Mucosa of descending colon (tissue), 3 donors: ENCODE data around the gene TBXAS1. TPM values are rescaled to one million over a fixed set of nuclear protein-coding genes. Genes with fewer than 3 reads are reported as not detected.

Experiments
- ATAC-seq: fragments of 200-7000 bp; cut with Tn5 transposase; one replicate; pipeline ENCODE4 v1.9.1; 2020; ENCODE audit warnings: mild to moderate bottlenecking, moderate library complexity
- DNase-seq, 3 donors: peaks; one replicate each; pipeline ENCODE4 v3.0.0-alpha.2; 2020
- H3K36me3 ChIP-seq: fragments of 200-600 bp; one replicate; pipeline ENCODE4 v1.8.0; 2021; ENCODE audit warnings: low read depth, mild to moderate bottlenecking
- H3K4me1 ChIP-seq: fragments of 200-600 bp; one replicate; pipeline ENCODE4 v1.8.0; 2021; ENCODE audit warnings: low read depth, mild to moderate bottlenecking
- H3K4me3 ChIP-seq: fragments of 200-600 bp; one replicate; pipeline ENCODE4 v1.8.0; 2021; ENCODE audit warnings: mild to moderate bottlenecking
- H3K9me3 ChIP-seq: fragments of 200-600 bp; one replicate; pipeline ENCODE4 v1.8.0; 2021; ENCODE audit warnings: mild to moderate bottlenecking
- intact Hi-C, 2 donors: fragments of 100-400 bp; cut with DNase I in 1 of 2; cut with micrococcal nuclease in 1 of 2; formaldehyde crosslinking; loops; one replicate each; pipeline versions ENCODE4 v1.11.0 to v1.11.1; 2022; cut with DNase I, micrococcal nuclease
- total RNA-seq, 3 donors: library from RNA; stranded (reverse); fragmentation: NEBNext Ultra II Directional in 2 of 3; extraction: Animal tissue kit (Norgen Biotek cat#: 25700) in 2 of 3; gene quantifications; one replicate each; pipeline versions ENCODE4 v1.2.1 to v1.2.4, GENCODE V29; 2021 to 2023
- TF ChIP-seq, protein P1 (sequence below): fragments of 200-600 bp; IDR thresholded peaks from one replicate; pipeline ENCODE4 v1.8.0; 2022; ENCODE audit warnings: antibody characterized with exemption, mild to moderate bottlenecking
- donor health status: DM: no; HTN: no; CAD: no; lungs with moderate emphysema.
- donor health status: DM: no; HTN: no; CAD: no.
- donor health status: DM: no; HTN: yes; CAD: no.

TBXAS1 gene
- total RNA-seq, 3 donors from 2014 or later = 9.4 to 15.6 (median 9.7) TPM

DNA sequence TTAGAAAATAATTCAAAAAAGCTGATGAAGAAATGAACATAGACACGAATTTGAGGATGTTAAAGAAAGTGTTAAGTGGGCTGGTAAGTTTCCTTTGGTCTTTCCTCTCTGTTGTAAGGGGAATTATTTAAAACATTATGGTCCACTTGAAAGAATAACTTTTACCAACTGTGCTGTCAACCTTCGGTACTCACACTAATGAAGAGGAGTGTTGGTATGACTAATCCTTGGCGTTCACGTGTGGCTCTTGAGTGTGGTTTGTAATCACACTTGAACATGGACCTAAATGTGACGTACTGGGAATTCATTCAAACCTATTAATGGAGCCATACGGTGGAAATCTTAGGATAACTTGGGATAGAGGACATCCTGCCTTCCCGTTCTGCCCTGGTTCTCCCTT, 41.3 kb downstream of the TBXAS1 start:
- TF ChIP-seq, protein P1, sequence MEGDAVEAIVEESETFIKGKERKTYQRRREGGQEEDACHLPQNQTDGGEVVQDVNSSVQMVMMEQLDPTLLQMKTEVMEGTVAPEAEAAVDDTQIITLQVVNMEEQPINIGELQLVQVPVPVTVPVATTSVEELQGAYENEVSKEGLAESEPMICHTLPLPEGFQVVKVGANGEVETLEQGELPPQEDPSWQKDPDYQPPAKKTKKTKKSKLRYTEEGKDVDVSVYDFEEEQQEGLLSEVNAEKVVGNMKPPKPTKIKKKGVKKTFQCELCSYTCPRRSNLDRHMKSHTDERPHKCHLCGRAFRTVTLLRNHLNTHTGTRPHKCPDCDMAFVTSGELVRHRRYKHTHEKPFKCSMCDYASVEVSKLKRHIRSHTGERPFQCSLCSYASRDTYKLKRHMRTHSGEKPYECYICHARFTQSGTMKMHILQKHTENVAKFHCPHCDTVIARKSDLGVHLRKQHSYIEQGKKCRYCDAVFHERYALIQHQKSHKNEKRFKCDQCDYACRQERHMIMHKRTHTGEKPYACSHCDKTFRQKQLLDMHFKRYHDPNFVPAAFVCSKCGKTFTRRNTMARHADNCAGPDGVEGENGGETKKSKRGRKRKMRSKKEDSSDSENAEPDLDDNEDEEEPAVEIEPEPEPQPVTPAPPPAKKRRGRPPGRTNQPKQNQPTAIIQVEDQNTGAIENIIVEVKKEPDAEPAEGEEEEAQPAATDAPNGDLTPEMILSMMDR = no peak
- DNase-seq (no peak), ATAC-seq (no peak)
- no peaks in the 10 kb centered on the region for H3K9me3 ChIP-seq
- no peak overlapping the region for H3K4me3 ChIP-seq
- intact Hi-C loops = no loop called here
- H3K4me1 ChIP-seq = no peaks in the 10 kb centered on the region
- H3K36me3 ChIP-seq = no peaks in the 10 kb centered on the region

DNA sequence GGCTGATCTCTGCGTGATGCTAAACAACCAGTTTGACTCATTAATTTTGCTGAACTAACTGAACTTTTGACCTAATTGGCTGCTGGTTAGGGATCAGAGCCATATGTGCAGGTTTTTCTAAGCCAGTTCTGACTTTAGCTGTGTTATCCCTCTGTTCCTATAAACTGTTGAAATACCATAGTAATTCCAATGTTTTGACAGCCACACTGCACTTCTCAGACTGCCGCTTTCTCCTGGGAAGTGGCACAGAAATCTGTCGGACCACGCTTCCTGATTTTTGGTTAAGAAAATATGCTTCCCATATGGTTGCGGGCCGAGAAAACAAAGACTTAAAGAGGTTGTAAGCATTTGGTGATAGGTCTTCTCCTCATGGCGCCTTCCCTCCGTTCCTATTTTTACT, 42.3 kb downstream of the TBXAS1 start:
- no peak for DNase-seq
- H3K4me3 ChIP-seq = no peak overlapping the region
- no peak for ATAC-seq
- no peaks in the 10 kb centered on the region for H3K4me1 ChIP-seq
- H3K9me3 ChIP-seq = no peaks in the 10 kb centered on the region
- H3K36me3 ChIP-seq = no peaks in the 10 kb centered on the region
- intact Hi-C loops = no loop called here
- TF ChIP-seq, protein P1 = no peak

DNA sequence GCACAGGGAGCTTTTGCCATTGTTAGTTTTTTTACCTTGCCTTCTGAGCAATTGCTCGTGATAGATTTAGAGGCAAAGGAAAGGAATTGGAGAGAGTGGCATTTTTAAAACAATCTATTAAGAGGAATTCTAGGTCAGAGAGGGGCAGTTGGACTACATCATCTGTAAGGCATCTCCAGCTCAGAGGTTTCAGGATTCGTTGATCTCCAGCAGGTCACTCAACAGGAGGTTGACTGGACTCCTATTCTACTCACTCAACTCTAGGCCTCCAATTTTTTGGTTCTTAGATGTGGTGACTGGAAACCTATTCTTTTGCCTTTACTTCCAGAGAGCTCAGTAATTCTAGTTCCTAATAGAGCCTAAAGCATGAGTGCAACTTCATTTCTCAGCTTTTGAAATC, 42.8 kb downstream of the TBXAS1 start:
- TF ChIP-seq, protein P1 = no peak
- no peaks in the 10 kb centered on the region for H3K36me3 ChIP-seq
- intact Hi-C loops = no loop called here
- no peaks in the 10 kb centered on the region for H3K4me1 ChIP-seq
- H3K4me3 ChIP-seq = no peak overlapping the region
- no peak for DNase-seq
- no peak for ATAC-seq
- H3K9me3 ChIP-seq = no peaks in the 10 kb centered on the region

DNA sequence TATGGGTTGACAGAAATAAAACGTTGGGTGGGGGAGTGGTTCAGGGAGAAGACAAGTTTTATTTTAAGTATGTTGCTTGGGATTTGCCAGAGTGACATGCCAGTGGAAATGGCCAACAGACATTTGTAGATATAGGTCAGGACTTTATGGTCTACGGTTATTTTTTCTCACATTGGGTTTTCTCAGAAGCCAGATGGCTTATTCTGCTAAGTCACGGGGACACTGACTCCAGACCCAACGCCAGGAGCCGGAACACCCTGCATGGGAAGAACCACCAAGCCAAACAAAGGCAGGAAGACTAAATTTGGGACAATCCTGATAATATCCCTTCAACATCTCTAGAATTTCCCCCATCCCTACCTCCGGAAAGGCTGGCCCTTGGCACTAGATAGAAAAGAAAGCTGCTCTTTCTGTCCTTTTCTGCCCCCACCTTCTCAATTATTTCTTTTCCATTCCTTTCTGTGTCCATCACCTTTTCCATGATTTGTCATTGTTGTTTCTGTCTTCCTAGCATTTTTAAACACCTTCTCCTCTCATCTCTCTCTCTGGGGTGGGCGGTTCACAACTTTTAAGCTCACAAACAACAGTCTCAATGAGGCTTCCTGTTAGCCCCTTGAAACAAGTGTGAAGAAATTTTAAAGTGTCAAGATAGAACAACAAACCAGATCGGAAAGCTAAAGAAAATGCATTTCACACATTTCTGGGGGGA, 44.7 kb downstream of the TBXAS1 start:
- intact Hi-C loops = no loop called here
- H3K4me1 ChIP-seq = no peaks in the 10 kb centered on the region
- ATAC-seq = no peak
- TF ChIP-seq, protein P1 = no peak
- H3K9me3 ChIP-seq = no peaks in the 10 kb centered on the region
- no peak overlapping the region for H3K4me3 ChIP-seq
- DNase-seq = no peak
- no peaks in the 10 kb centered on the region for H3K36me3 ChIP-seq

DNA sequence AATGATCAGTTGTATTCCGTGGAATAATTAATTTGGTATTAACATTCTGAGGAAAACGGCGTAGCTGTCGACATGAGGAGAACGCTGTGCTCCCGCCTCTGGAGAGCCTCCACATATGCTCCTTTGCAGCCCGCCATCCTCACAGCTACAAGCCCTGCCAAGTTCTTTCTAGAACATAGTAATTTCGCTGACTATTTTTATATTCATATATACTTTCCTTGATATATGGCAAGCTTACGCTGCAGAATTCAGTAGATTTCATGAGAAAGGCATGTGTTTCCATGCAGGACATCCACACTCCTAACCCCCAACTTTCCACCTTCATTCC, 45.2 kb downstream of the TBXAS1 start:
- intact Hi-C loops = no loop called here
- ATAC-seq = no peak
- Histone ChIP-seq H3K4me1 (no peaks in the 10 kb centered on the region), H3K4me3 (no peak overlapping the region), H3K36me3 (no peaks in the 10 kb centered on the region), H3K9me3 (no peaks in the 10 kb centered on the region)
- no peak for DNase-seq
- TF ChIP-seq, protein P1 = no peak

DNA sequence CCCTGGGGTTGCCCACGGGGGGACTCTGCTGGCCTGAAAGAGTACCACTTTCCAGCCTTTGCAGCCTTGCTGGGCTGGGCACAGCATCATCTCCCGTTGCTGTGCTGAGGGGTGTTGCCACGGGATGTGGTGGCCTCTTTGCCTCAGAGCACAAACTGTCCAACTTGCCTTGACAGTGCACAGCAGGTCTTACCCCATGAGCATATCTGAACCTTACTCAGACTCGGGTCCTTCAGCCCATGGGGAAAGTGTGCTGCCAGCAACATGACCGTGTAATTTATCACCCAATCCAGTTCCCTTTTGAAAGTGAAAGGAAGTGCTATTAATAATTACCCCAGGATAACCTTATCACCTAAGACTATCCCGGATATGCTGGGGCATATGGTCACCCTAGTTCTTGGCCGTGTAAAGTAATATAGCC, 46.8 kb downstream of the TBXAS1 start:
- peak; percentile 26 for ATAC-seq
- intact Hi-C loops = no loop called here
- H3K9me3 ChIP-seq = no peaks in the 10 kb centered on the region

More for the DNA sequence above, 46.8 kb downstream of the TBXAS1 start:
- Histone ChIP-seq H3K4me1 (no peaks in the 10 kb centered on the region), H3K36me3 (no peaks in the 10 kb centered on the region), H3K4me3 (no peak overlapping the region)
- TF ChIP-seq, protein P1 = no peak
- DNase-seq = no peak
